HCEC 1CT (cell line): Measurements from ENCODE around the gene NKG7.
"Not testable (repeated sequence)": the region's sequence is repeated elsewhere in the genome, so short reads cannot be mapped to it uniquely, and the experiment has no call there.

Experiments used
- DNase-seq: peaks from one replicate; pipeline ENCODE4 v3.0.0-alpha.2; 2017

NKG7 gene

GRCh38 chr19:51372649-51373504 is at the start of gene NKG7:
NKG7 (minus strand) TSS chr19:51372654; CDS start chr19:51372535, 119 bp downstream.
- DNase-seq = no peak

GRCh38 chr19:51422053-51422448 is 49.6 kb upstream of the NKG7 start:
- DNase-seq = peak; percentile 22

GRCh38 chr19:51421229-51422052 is 49.0 kb upstream of the NKG7 start:
- DNase-seq = no peak

GRCh38 chr19:51420511-51420910 is 48.1 kb upstream of the NKG7 start:
- DNase-seq = not testable (repeated sequence)

GRCh38 chr19:51418707-51419106 is 46.3 kb upstream of the NKG7 start:
- no peak for DNase-seq

GRCh38 chr19:51417810-51418157 is 45.3 kb upstream of the NKG7 start:
- no peak for DNase-seq

- no peak for DNase-seq
Observed at GRCh38 chr19:51417107-51417809, 44.8 kb upstream of the NKG7 start, which contains the start of gene SIGLEC10. SIGLEC10 (minus strand) TSS chr19:51417642; CDS start chr19:51417581, 61 bp downstream.

- not testable (repeated sequence) for DNase-seq
Observed at GRCh38 chr19:51416422-51416821, 44.0 kb upstream of the NKG7 start.

- DNase-seq = no peak
Observed at GRCh38 chr19:51415187-51415586, 42.7 kb upstream of the NKG7 start.

- DNase-seq = no peak
Observed at GRCh38 chr19:51410950-51411748, 38.7 kb upstream of the NKG7 start.

GRCh38 chr19:51407511-51408131 is 35.2 kb upstream of the NKG7 start:
- DNase-seq = no peak

GRCh38 chr19:51402117-51402516 is 29.7 kb upstream of the NKG7 start:
- DNase-seq = no peak

- not testable (repeated sequence) for DNase-seq
Observed at GRCh38 chr19:51399936-51400335, 27.5 kb upstream of the NKG7 start.

- no peak for DNase-seq
Observed at GRCh38 chr19:51399231-51399630, 26.8 kb upstream of the NKG7 start.

- DNase-seq = peak; percentile 17
Observed at GRCh38 chr19:51398096-51398704, 25.7 kb upstream of the NKG7 start.

GRCh38 chr19:51397453-51397852 is 25.0 kb upstream of the NKG7 start:
- DNase-seq = not testable (repeated sequence)

- DNase-seq = no peak
Observed at GRCh38 chr19:51396175-51396574, 23.7 kb upstream of the NKG7 start.

- peak; percentile 96 for DNase-seq
Observed at GRCh38 chr19:51394050-51394836, 21.8 kb upstream of the NKG7 start.

GRCh38 chr19:51392701-51393100 is 20.2 kb upstream of the NKG7 start:
- no peak for DNase-seq

- no peak for DNase-seq
Observed at GRCh38 chr19:51391073-51391611, 18.7 kb upstream of the NKG7 start.
